ENCODE results near the gene SEC14L2.

GRCh38 chr22:30400159-30400558 is 3.3 kb downstream of the SEC14L2 start:
- TF ChIP-seq CTCF (IDR thresholded peaks at IDR 0.05 in 4 of 5, conservative IDR thresholded peaks at IDR 0.05 in 1 of 5) (no peak), POLR2A (IDR thresholded peaks at IDR 0.05) (no peak)
